Vagina (tissue), 2 donors: ENCODE data around the gene PBX1. TPM values are rescaled to one million over a fixed set of nuclear protein-coding genes. Genes with fewer than 3 reads are reported as not detected.
"Not testable (repeated sequence)": the region's sequence is repeated elsewhere in the genome, so short reads cannot be mapped to it uniquely, and the experiment has no call there.

Source experiments
- DNase-seq, 2 donors: peaks; one replicate each; pipeline ENCODE4 v3.0.0-alpha.2; 2017; ENCODE audit errors: extremely low spot score in 2 of 2
- H3K27ac ChIP-seq: fragments of 200-600 bp; sonication (generic); one replicate; pipeline ENCODE4 v1.5.1; 2019
- H3K27me3 ChIP-seq: fragments of 200-600 bp; sonication (generic); one replicate; pipeline ENCODE4 v1.5.1; 2019
- H3K36me3 ChIP-seq, 2 donors: fragments of 200-600 bp; sonication (generic); one replicate each; pipeline ENCODE4 v1.5.1; 2017 to 2019
- H3K4me1 ChIP-seq: fragments of 200-600 bp; sonication (generic); one replicate; pipeline ENCODE4 v1.5.1; 2019
- H3K4me3 ChIP-seq, 2 donors: fragments of 200-600 bp; sonication (generic); 1 replicate in 1 of 2; 2 replicates in 1 of 2; pipeline ENCODE4 v1.5.1; 2016 to 2019
- H3K9me3 ChIP-seq: fragments of 200-600 bp; sonication (generic); one replicate; pipeline ENCODE4 v1.5.1; 2019
- CTCF ChIP-seq, 3 experiments: fragments of 450-650 bp in 2 of 3; fragments of 200-600 bp in 1 of 3; sonication (generic) in 1 of 3; IDR thresholded peaks; one replicate each; pipeline ENCODE4 v1.5.1; 2017 to 2019; ENCODE audit warnings: antibody characterized with exemption in 3 of 3, mild to moderate bottlenecking in 2 of 3, moderate library complexity in 2 of 3
- POLR2A ChIP-seq, 2 donors: fragments of 450-650 bp; IDR thresholded peaks; one replicate each; pipeline ENCODE4 v1.6.1; 2017; ENCODE audit warnings: antibody characterized with exemption in 2 of 2, mild to moderate bottlenecking in 2 of 2, moderate library complexity in 2 of 2
- POLR2AphosphoS5 ChIP-seq, 2 donors: sonication (generic); formaldehyde crosslinking; IDR thresholded peaks; one replicate each; pipeline ENCODE4 v1.9.0; 2017; ENCODE audit warnings: antibody characterized with exemption in 2 of 2, mild to moderate bottlenecking in 2 of 2, low read depth in 1 of 2; ENCODE audit not compliant: insufficient read depth in 1 of 2
- intact Hi-C: fragments of 100-400 bp; cut with DNase I; formaldehyde crosslinking; loops from one replicate; pipeline ENCODE4 v1.15.1; 2023
- total RNA-seq: library from RNA; depleted of rRNA; stranded (reverse); fragments of >200 nt; gene quantifications from one replicate; pipeline ENCODE4 v1.2.3, GENCODE V29; 2016

Gene PBX1
- total RNA-seq, 1 donor from 2014 or later = 69.0 TPM

GRCh38 chr1:164602101-164602422 is 43.1 kb downstream of the PBX1 start:
- intact Hi-C loops = no loop called here
- H3K27me3 ChIP-seq = no peaks in the 10 kb centered on the region
- peak overlapping the region; percentile 67 for H3K27ac ChIP-seq
- no peak overlapping the region for H3K4me3 ChIP-seq
- no peak for DNase-seq
- H3K36me3 ChIP-seq = no peaks in the 10 kb centered on the region
- no peaks in the 10 kb centered on the region for H3K9me3 ChIP-seq
- H3K4me1 ChIP-seq = peaks cover 94% of the 10 kb centered on the region
- TF ChIP-seq POLR2AphosphoS5 (IDR thresholded peaks at IDR 0.05; ENCODE audit: insufficient read depth in 1 of 2, low read depth in 1 of 2) (peak in 1 of 2 donors; percentile 37), CTCF (IDR thresholded peaks at IDR 0.05) (no peak)

DNA sequence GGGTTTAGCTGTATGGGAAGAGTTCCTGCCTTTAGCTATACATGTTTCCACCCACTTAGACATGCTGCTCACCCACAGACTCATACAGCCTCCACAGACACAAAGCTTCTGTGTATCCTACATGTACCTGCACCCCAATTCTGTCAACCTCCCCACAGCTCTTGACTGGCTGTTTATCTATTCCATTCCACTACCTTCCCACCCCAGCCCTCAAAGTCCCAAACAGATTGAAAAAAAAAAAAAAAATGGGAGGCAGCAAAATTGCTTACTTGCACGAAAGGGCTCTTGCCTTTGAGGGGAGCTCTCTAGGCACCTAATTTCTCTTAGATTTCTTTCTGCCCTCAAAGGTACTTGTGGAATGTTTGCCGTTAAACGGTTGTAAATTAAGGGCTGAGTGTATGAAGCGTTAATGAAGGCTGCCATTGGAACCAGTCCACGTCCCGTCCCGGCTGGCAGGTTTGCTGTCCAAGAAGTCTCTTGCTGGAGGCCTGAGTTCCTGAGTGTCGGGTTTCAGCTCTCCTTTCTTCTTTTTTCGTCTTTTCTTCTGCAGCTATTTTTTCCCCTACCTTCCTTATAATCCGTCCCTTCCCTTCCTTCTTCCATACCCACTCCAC is 43.6 kb downstream of the PBX1 start:
- Histone ChIP-seq H3K4me1 (peaks cover 97% of the 10 kb centered on the region), H3K9me3 (no peaks in the 10 kb centered on the region), H3K4me3 (peak overlapping the region in 1 of 2 donors; percentile 5), H3K36me3 (no peaks in the 10 kb centered on the region), H3K27ac (peak overlapping the region; percentile 67), H3K27me3 (no peaks in the 10 kb centered on the region)
- no peak for DNase-seq
- no peak for TF ChIP-seq POLR2A (IDR thresholded peaks at IDR 0.05)
- TF ChIP-seq CTCF (IDR thresholded peaks at IDR 0.05) = no peak
- TF ChIP-seq POLR2AphosphoS5 (IDR thresholded peaks at IDR 0.05; ENCODE audit: insufficient read depth in 1 of 2, low read depth in 1 of 2) = no peak
- intact Hi-C loops = no loop called here

DNA sequence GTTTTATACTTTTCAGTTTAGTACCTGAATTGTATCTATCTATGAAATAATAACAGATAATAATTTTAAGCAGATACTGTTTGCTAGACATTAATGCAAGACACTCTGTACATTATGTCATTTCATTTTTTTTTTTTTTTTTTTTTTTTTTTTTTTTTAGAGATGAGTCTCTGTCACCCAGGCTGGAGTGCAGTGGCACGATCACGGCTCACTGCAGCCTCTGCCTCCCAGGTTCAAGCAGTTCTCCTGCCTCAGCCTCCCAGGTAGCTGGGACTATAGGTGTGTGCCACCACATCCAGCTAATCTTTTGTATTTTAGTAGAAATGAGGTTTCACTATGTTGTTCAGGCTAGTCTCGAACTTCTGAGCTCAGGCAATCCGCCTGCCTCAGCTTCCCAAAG is 44.8 kb downstream of the PBX1 start:
- H3K4me3 ChIP-seq, H3K9me3 ChIP-seq, H3K36me3 ChIP-seq, H3K27me3 ChIP-seq, DNase-seq, intact Hi-C loops: not testable (repeated sequence)
- peak overlapping the region; percentile 34 for H3K27ac ChIP-seq
- H3K4me1 ChIP-seq = peaks cover 98% of the 10 kb centered on the region

DNA sequence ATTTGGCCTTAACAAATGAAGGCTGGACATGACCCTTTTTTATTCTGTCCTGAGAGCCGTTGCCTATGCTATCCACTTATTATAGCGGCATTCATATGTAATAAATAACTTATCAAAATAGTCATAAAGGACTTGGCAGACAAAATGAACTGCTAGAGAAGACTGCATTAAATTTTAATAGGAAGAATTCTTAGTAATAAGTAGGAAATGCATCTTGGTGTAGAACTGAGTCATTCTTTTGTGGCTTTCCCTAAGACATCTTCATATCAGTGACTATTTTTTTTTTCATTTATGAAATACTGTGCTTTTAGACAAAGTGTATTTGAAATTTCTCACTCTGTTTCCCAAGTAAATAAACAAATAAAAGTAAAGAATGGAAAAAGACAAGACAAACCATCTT is 45.6 kb downstream of the PBX1 start:
- TF ChIP-seq POLR2A (IDR thresholded peaks at IDR 0.05) (no peak), POLR2AphosphoS5 (IDR thresholded peaks at IDR 0.05; ENCODE audit: insufficient read depth in 1 of 2, low read depth in 1 of 2) (no peak), CTCF (IDR thresholded peaks at IDR 0.05) (no peak)
- Histone ChIP-seq H3K4me1 (peaks cover 98% of the 10 kb centered on the region), H3K9me3 (no peaks in the 10 kb centered on the region), H3K27ac (peak overlapping the region; percentile 34), H3K36me3 (no peaks in the 10 kb centered on the region), H3K4me3 (no peak overlapping the region), H3K27me3 (no peaks in the 10 kb centered on the region)
- intact Hi-C loops = no loop called here
- no peak for DNase-seq

- Histone ChIP-seq H3K27me3 (no peaks in the 10 kb centered on the region), H3K36me3 (no peaks in the 10 kb centered on the region), H3K4me1 (peaks cover 100% of the 10 kb centered on the region), H3K4me3 (no peak overlapping the region), H3K9me3 (no peaks in the 10 kb centered on the region), H3K27ac (no peak overlapping the region)
- TF ChIP-seq CTCF (IDR thresholded peaks at IDR 0.05) (no peak), POLR2AphosphoS5 (IDR thresholded peaks at IDR 0.05; ENCODE audit: insufficient read depth in 1 of 2, low read depth in 1 of 2) (no peak)
- intact Hi-C loops = no loop called here
- no peak for DNase-seq
Observed at GRCh38 chr1:164605254-164606091, 46.5 kb downstream of the PBX1 start.
